PC-3 (cell line): ENCODE measurements around the gene OR4E2. TPM values are rescaled to one million over a fixed set of nuclear protein-coding genes. Genes with fewer than 3 reads are reported as not detected.

Experiments used
- ATAC-seq: fragments of 200-7000 bp; cut with Tn5 transposase; 2 replicates; pipeline ENCODE4 v1.9.1; 2020; ENCODE audit warnings: mild to moderate bottlenecking, moderate library complexity
- BruUV-seq: library from RNA; stranded (reverse); fragments of 400-500 nt; replicated peaks from 2 replicates; lab custom pipeline; 2021; lab: Mats Ljungman, UMichigan
- CTCF ChIA-PET: fragments of 300-600 bp; sonication (Branson Sonifier 250); formaldehyde crosslinking; loops from one replicate; lab custom pipeline; 2022; ENCODE audit warnings: antibody characterized with exemption; lab: Charles Lee
- POLR2A ChIA-PET: fragments of 300-600 bp; sonication (Branson Sonifier 250); formaldehyde crosslinking; loops from one replicate; lab custom pipeline; 2022; ENCODE audit warnings: antibody characterized with exemption; ENCODE audit not compliant: unreplicated experiment; lab: Charles Lee
- DNase-seq: peaks from one replicate; pipeline ENCODE4 v3.0.0-alpha.2; 2015
- H2AFZ ChIP-seq: fragments of 300-600 bp; sonication (generic); 2 replicates; pipeline ENCODE4 v1.6.0; 2016; ENCODE audit warnings: antibody characterized with exemption, low read length
- H3F3A ChIP-seq: fragments of 300-600 bp; sonication (generic); one replicate; pipeline ENCODE4 v1.6.0; 2017; ENCODE audit warnings: antibody characterized with exemption, low read length, control low read depth, mild to moderate bottlenecking; ENCODE audit not compliant: unreplicated experiment
- H3K27ac ChIP-seq: fragments of 300-600 bp; sonication (generic); 2 replicates; pipeline ENCODE4 v1.5.1; 2016; ENCODE audit warnings: mild to moderate bottlenecking, low read length
- H3K27me3 ChIP-seq: fragments of 300-600 bp; sonication (generic); 2 replicates; pipeline ENCODE4 v1.6.1; 2016; ENCODE audit warnings: low read length, mixed read lengths
- H3K36me3 ChIP-seq: fragments of 300-600 bp; sonication (generic); 2 replicates; pipeline ENCODE4 v1.6.1; 2016; ENCODE audit warnings: low read depth, mixed run types, low read length, mixed read lengths
- H3K4me1 ChIP-seq: fragments of 300-600 bp; sonication (generic); 2 replicates; pipeline ENCODE4 v1.5.1; 2016; ENCODE audit warnings: low read length; ENCODE audit not compliant: insufficient read depth
- H3K4me2 ChIP-seq: fragments of 300-600 bp; sonication (generic); 2 replicates; pipeline ENCODE4 v1.6.0; 2016; ENCODE audit warnings: low read length
- H3K4me3 ChIP-seq: fragments of 300-600 bp; sonication (generic); 2 replicates; pipeline ENCODE4 v1.5.1; 2016; ENCODE audit warnings: mild to moderate bottlenecking, low read length, mixed read lengths
- H3K79me2 ChIP-seq: fragments of 300-600 bp; sonication (generic); 2 replicates; pipeline ENCODE4 v1.6.1; 2017; ENCODE audit warnings: low read length, mixed read lengths
- H3K9ac ChIP-seq: fragments of 300-600 bp; sonication (generic); 2 replicates; pipeline ENCODE4 v1.6.0; 2016; ENCODE audit warnings: mild to moderate bottlenecking, low read length
- H3K9me2 ChIP-seq: fragments of 300-600 bp; sonication (generic); replicated peaks from 2 replicates; pipeline ENCODE4 v1.6.1; 2016; ENCODE audit warnings: mixed run types, low read length, mixed read lengths
- H3K9me3 ChIP-seq: fragments of 300-600 bp; sonication (generic); 2 replicates; pipeline ENCODE4 v1.6.1; 2016; ENCODE audit warnings: low read length, mixed read lengths
- H4K20me1 ChIP-seq: fragments of 300-600 bp; sonication (generic); 2 replicates; pipeline ENCODE4 v1.6.1; 2016; ENCODE audit warnings: low read length, mixed read lengths
- CTCF ChIP-seq: fragments of 300-600 bp; sonication (generic); conservative IDR thresholded peaks from 2 replicates; pipeline ENCODE4 v1.5.1; 2017; ENCODE audit warnings: antibody characterized with exemption, low read depth, mild to moderate bottlenecking, low read length
- EZH2 ChIP-seq: fragments of 300-600 bp; sonication (generic); IDR thresholded peaks from one replicate; pipeline ENCODE4 v1.6.1; 2017; ENCODE audit warnings: antibody characterized with exemption, mild to moderate bottlenecking, low read length; ENCODE audit not compliant: unreplicated experiment
- EZH2phosphoT487 ChIP-seq: fragments of 300-600 bp; sonication (generic); IDR thresholded peaks from 2 replicates; pipeline ENCODE4 v1.6.1; 2018; ENCODE audit warnings: mild to moderate bottlenecking, antibody characterized with exemption, low read length, borderline replicate concordance
- intact Hi-C: fragments of 100-400 bp; cut with micrococcal nuclease; formaldehyde crosslinking; loops from 2 replicates; pipeline ENCODE4 v1.9.0; 2023
- total RNA-seq: library from RNA; depleted of rRNA; stranded (reverse); fragments of >200 nt; gene quantifications from 2 replicates; pipeline ENCODE4 v1.2.3, GENCODE V29; 2014

OR4E2 gene
- total RNA-seq, 1 experiment from 2014 or later = not detected

- H3K27ac ChIP-seq = no peak overlapping the region
- peaks cover 8% of the 10 kb centered on the region; the same call in 1 of the 2 replicates for H3K27me3 ChIP-seq
- H3F3A ChIP-seq = no peaks in the 10 kb centered on the region
- peak; percentile 74 for ATAC-seq
- no TSS peak for BruUV-seq
- peak; percentile 60 for DNase-seq
- no peak overlapping the region for H3K4me3 ChIP-seq
- no peak overlapping the region for H3K9ac ChIP-seq
- TF ChIP-seq EZH2 = no peak
- peak; percentile 85 for TF ChIP-seq CTCF
- ChIA-PET CTCF (no interaction called here), POLR2A (no interaction called here)
- no peak overlapping the region for H3K4me2 ChIP-seq
- no peaks in the 10 kb centered on the region for H3K9me2 ChIP-seq
- H3K36me3 ChIP-seq = no peaks in the 10 kb centered on the region
- H3K9me3 ChIP-seq = no peaks in the 10 kb centered on the region
- intact Hi-C loops = no loop called here
- no peaks in the 10 kb centered on the region for H4K20me1 ChIP-seq
- H3K79me2 ChIP-seq = no peaks in the 10 kb centered on the region
- H2AFZ ChIP-seq = no peak overlapping the region
- no peaks in the 10 kb centered on the region for H3K4me1 ChIP-seq
Measured at GRCh38 chr14:21711360-21711961, 57.8 kb downstream of the OR4E2 start.

- H3F3A ChIP-seq = no peaks in the 10 kb centered on the region
- H3K9ac ChIP-seq = no peak overlapping the region
- H3K4me3 ChIP-seq = no peak overlapping the region
- H3K27ac ChIP-seq = no peak overlapping the region
- ChIA-PET CTCF (no interaction called here), POLR2A (no interaction called here)
- H4K20me1 ChIP-seq = no peaks in the 10 kb centered on the region
- ATAC-seq (no peak), DNase-seq (no peak)
- H3K9me3 ChIP-seq = no peaks in the 10 kb centered on the region
- intact Hi-C loops = no loop called here
- peaks cover 14% of the 10 kb centered on the region; the same call in 1 of the 2 replicates for H3K27me3 ChIP-seq
- no peaks in the 10 kb centered on the region for H3K9me2 ChIP-seq
- H3K36me3 ChIP-seq = no peaks in the 10 kb centered on the region
- no TSS peak for BruUV-seq
- no peaks in the 10 kb centered on the region for H3K4me1 ChIP-seq
- H3K4me2 ChIP-seq = no peak overlapping the region
- H3K79me2 ChIP-seq = no peaks in the 10 kb centered on the region
- TF ChIP-seq CTCF = no peak
- no peak for TF ChIP-seq EZH2phosphoT487
- no peak for TF ChIP-seq EZH2
- H2AFZ ChIP-seq = no peak overlapping the region
Measured at GRCh38 chr14:21712036-21712435, 58.4 kb downstream of the OR4E2 start.

- Histone ChIP-seq H3F3A (no peaks in the 10 kb centered on the region), H3K4me2 (no peak overlapping the region), H3K4me1 (no peaks in the 10 kb centered on the region), H3K27me3 (peaks cover 33% of the 10 kb centered on the region; the same call in 1 of the 2 replicates), H3K27ac (no peak overlapping the region), H3K9me2 (no peaks in the 10 kb centered on the region), H3K36me3 (no peaks in the 10 kb centered on the region), H2AFZ (no peak overlapping the region), H3K79me2 (no peaks in the 10 kb centered on the region), H4K20me1 (no peaks in the 10 kb centered on the region), H3K4me3 (no peak overlapping the region), H3K9ac (no peak overlapping the region), H3K9me3 (no peaks in the 10 kb centered on the region)
- no TSS peak for BruUV-seq
- ChIA-PET CTCF (no interaction called here), POLR2A (no interaction called here)
- TF ChIP-seq EZH2phosphoT487 (no peak), EZH2 (no peak), CTCF (no peak)
- intact Hi-C loops = no loop called here
- DNase-seq = no peak
- ATAC-seq = no peak
Measured at GRCh38 chr14:21714318-21714929, 60.8 kb downstream of the OR4E2 start.
